PFSK-1 (cell line): ENCODE results near the gene DTWD1.

Experiments used
- FOXP2 ChIP-seq: optimal IDR thresholded peaks from 2 replicates; pipeline ENCODE3; 2011; ENCODE audit warnings: borderline replicate concordance, control low read depth, inconsistent platforms; ENCODE audit not compliant: insufficient read depth; ENCODE audit errors: extremely low read length, extremely low read depth
- POLR2AphosphoS5 ChIP-seq: IDR thresholded peaks from 2 replicates; pipeline ENCODE4 v1.6.1; 2012; ENCODE audit warnings: low read depth, mild to moderate bottlenecking, control low read depth, low read length, moderate library complexity
- REST ChIP-seq, 2 experiments: IDR thresholded peaks; 2 replicates each; pipeline versions ENCODE4 v1.6.1 to v1.8.0; 2011 to 2012; ENCODE audit warnings: low read depth in 2 of 2, low read length in 2 of 2, control low read depth in 1 of 2, inconsistent platforms in 1 of 2, mild to moderate bottlenecking in 1 of 2, moderate library complexity in 1 of 2; ENCODE audit not compliant: insufficient read depth in 1 of 2
- SIN3A ChIP-seq: IDR thresholded peaks from 2 replicates; pipeline ENCODE4 v1.6.1; 2012; ENCODE audit warnings: mild to moderate bottlenecking, low read length, moderate library complexity, borderline replicate concordance; ENCODE audit not compliant: insufficient read depth
- TAF1 ChIP-seq: IDR thresholded peaks from 2 replicates; pipeline ENCODE4 v1.6.1; 2012; ENCODE audit warnings: low read length, control low read depth, borderline replicate concordance; ENCODE audit not compliant: insufficient read depth

Gene DTWD1

DNA sequence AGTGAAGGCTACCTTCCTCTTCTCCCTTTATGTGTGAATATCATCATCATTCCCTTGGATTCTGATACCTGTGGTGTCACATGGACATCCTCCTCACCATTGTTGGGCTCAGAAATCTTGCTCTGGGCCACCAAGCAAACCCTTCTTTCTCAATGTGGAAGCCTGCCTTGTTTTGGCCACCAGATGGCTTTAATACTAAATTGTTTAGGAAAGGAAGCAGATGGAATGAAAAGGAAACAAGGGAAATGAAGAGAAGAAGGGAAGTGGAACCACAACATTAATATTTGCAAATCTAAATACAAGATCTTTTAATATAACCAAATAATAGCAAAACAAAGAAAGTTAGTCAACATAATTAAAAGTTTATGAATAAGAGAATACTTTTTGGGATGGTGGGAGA, 14.3 kb upstream of the DTWD1 start:
- TF ChIP-seq FOXP2 (no peak), REST (IDR thresholded peaks at IDR 0.05; ENCODE audit: insufficient read depth in 1 of 2, low read depth in 2 of 2, low read length in 2 of 2) (no peak), POLR2AphosphoS5 (no peak), TAF1 (no peak), SIN3A (no peak)

GRCh38 chr15:49610157-49610918, 10.5 kb upstream of the DTWD1 start:
- TF ChIP-seq REST (IDR thresholded peaks at IDR 0.05; ENCODE audit: insufficient read depth in 1 of 2, low read depth in 2 of 2, low read length in 2 of 2) (no peak), SIN3A (no peak), TAF1 (no peak), FOXP2 (no peak), POLR2AphosphoS5 (no peak)

DNA sequence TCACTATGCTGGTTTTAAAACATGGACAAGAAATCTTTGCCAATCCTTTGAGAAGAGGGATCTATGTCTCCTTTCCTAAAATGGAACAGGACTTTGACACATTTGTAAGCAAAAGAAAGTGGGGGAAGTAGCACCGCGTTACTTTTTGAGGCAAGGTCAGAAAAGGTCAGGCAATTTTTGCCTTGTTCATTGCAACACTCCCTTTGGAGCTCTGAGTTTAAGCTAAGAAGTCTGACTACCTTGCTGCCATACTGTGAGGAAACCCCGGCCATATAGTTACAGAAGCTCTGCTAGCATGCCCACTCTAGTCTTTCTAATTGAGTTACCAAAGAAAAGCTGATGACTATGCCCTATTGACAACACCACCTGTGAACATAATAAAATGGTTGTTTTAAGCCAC, 1.6 kb upstream of the DTWD1 start:
- TF ChIP-seq POLR2AphosphoS5, result no peak
- no peak for TF ChIP-seq SIN3A
- no peak for TF ChIP-seq FOXP2
- TF ChIP-seq TAF1, result no peak
- TF ChIP-seq REST (IDR thresholded peaks at IDR 0.05; ENCODE audit: insufficient read depth in 1 of 2, low read depth in 2 of 2, low read length in 2 of 2), result no peak

DNA sequence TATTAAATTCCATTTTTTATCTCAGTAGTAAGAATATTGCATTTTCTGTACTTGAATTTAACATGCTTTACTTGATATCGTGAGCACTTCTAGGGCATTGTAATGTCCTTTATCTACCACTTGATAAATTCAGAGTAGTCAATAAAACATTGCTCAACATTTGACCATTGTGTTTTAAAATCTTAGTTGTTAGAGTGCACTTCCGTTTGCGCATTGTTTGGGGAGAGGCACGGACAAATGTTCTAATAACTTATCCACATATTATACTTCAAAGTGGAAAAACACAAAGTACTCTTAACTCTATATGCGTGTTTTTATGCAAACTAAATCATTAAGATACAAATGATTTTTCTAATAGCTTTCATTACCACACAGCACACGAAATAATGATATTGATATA, 649 bp upstream of the DTWD1 start:
- TF ChIP-seq TAF1, result no peak
- no peak for TF ChIP-seq REST (IDR thresholded peaks at IDR 0.05; ENCODE audit: insufficient read depth in 1 of 2, low read depth in 2 of 2, low read length in 2 of 2)
- no peak for TF ChIP-seq FOXP2
- no peak for TF ChIP-seq SIN3A

- no peak for TF ChIP-seq REST (IDR thresholded peaks at IDR 0.05; ENCODE audit: insufficient read depth in 1 of 2, low read depth in 2 of 2, low read length in 2 of 2)
Measured at GRCh38 chr15:49621401-49621811, 558 bp downstream of the DTWD1 start.
